A673 (cell line): ENCODE results near the gene CGB1.
"Not testable (repeated sequence)": the region's sequence is repeated elsewhere in the genome, so short reads cannot be mapped to it uniquely, and the experiment has no call there.

Experiments
- EZH2 ChIP-seq: fragments of 200-600 bp; sonication (generic); IDR thresholded peaks from 2 replicates; pipeline ENCODE4 v1.6.1; 2017; ENCODE audit warnings: borderline replicate concordance, low read depth, mild to moderate bottlenecking, mixed read lengths, antibody characterized with exemption, low read length; ENCODE audit not compliant: poor library complexity, severe bottlenecking
- TF ChIP-seq, protein P1 (sequence below): fragments of 300-800, 200-600 bp; sonication (generic); conservative IDR thresholded peaks from 2 replicates; pipeline ENCODE4 v1.5.1; 2017; ENCODE audit warnings: low read depth, mild to moderate bottlenecking, antibody characterized with exemption, low read length, moderate library complexity, mixed read lengths

DNA sequence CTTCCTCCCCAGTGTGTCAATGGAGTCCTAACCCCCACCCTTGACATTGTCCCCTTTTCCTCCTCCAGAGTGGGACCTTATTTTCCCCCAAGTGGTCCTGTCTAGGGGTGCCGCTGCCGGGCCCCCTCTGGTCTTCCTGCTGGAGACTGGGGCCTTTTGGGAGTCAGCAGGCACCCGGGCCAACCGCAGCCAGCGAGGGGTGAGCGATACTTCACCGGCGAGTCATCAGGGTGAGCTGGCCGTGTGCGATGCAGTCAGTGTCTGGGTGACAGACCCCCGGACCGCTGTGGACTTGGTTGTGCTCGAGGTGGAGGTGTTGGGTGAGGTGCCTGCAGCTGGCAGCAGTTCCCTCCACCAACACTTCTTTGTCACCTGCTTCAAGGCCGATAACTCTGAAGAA is 6.9 kb downstream of the CGB1 start:
- TF ChIP-seq, protein P1, sequence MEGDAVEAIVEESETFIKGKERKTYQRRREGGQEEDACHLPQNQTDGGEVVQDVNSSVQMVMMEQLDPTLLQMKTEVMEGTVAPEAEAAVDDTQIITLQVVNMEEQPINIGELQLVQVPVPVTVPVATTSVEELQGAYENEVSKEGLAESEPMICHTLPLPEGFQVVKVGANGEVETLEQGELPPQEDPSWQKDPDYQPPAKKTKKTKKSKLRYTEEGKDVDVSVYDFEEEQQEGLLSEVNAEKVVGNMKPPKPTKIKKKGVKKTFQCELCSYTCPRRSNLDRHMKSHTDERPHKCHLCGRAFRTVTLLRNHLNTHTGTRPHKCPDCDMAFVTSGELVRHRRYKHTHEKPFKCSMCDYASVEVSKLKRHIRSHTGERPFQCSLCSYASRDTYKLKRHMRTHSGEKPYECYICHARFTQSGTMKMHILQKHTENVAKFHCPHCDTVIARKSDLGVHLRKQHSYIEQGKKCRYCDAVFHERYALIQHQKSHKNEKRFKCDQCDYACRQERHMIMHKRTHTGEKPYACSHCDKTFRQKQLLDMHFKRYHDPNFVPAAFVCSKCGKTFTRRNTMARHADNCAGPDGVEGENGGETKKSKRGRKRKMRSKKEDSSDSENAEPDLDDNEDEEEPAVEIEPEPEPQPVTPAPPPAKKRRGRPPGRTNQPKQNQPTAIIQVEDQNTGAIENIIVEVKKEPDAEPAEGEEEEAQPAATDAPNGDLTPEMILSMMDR, result not testable (repeated sequence)
- TF ChIP-seq EZH2, result not testable (repeated sequence)
